Stimulated activated memory B cell treated with anti-CD40 and anti-IgM and Interleukin-4, amounts not matched to agents 10 μg/mL and 1 μg/mL and 100 μg/mL, for 72 hours (primary cell): ENCODE results near the gene CRYBB1.
A peak's percentile ranks its signal among the peaks of the same experiment; 100 is the strongest.

Source experiments
- ATAC-seq: fragments of 150-1000 bp; cut with Tn5 transposase; 2 replicates; pipeline ENCODE4 v1.10.0; 2021
- H3K27ac Mint-ChIP-seq: one replicate; pipeline ENCODE4 v1.8.0; 2022; ENCODE audit warnings: mild to moderate bottlenecking, mixed read lengths
- H3K27me3 Mint-ChIP-seq: one replicate; pipeline ENCODE4 v1.8.0; 2022; ENCODE audit warnings: mixed read lengths
- H3K36me3 Mint-ChIP-seq: one replicate; pipeline ENCODE4 v1.8.0; 2022; ENCODE audit warnings: mixed read lengths
- H3K4me1 Mint-ChIP-seq: one replicate; pipeline ENCODE4 v1.8.0; 2022; ENCODE audit warnings: mixed read lengths
- H3K4me3 Mint-ChIP-seq: one replicate; pipeline ENCODE4 v1.8.0; 2022; ENCODE audit warnings: mild to moderate bottlenecking, moderate library complexity, mixed read lengths
- H3K9me3 Mint-ChIP-seq: one replicate; pipeline ENCODE4 v1.8.0; 2022; ENCODE audit warnings: mixed read lengths

Gene CRYBB1

DNA sequence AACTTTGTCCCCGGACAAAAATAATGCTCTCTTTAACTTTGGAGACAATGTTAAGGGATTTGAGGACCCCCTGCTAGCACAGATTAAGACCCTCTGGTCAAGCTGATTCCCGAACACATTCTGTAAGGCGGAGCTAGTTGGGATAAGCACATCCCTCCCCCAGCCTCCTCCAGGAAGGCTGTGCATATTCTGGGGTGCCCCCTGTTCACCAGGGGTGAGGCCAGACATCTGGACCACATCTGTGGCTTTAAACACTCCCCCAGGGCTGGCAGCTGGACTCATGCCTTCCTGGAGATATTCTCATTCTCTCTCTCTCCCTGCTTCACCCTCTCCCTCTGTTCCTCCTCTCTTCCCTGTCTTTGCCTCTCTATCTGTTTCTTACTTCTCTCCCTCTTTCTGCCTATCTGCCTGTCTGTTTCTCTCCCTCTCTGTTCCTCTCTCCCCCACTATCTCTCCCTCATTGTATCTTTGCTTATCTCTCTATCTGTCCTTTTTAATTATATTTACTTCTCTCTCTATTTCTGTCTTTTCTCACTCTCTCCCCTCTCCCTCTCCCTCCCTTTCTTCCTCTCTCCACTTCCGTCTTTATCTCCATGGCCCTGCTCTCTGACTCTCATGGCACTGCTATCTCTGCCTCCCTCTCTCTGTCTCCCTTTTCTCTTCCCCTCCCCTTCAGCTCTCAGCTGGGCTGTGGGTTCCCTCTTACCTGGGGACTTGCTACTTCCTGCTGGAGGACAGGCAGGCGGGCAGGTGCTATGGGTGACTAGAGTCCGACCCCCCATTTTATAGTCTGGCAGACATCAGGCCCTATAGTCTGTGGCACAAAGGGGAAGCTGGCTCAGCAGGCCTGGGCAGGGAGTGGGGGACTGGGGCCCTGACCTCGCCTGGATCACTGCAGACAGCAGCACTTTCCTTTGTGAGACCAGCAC is at the start of gene CRYBB1:
Gene CRYBB1, minus strand, starts transcription at position 757 of the 929 bp plus-strand sequence. CDS start 1,708 bp downstream, outside the sequence.
- ATAC-seq: no peak
- Mint-ChIP-seq H3K4me3 (no peak within 1 kb of the TSS), H3K4me1 (peaks cover 27% of the 10 kb centered on the region)

DNA sequence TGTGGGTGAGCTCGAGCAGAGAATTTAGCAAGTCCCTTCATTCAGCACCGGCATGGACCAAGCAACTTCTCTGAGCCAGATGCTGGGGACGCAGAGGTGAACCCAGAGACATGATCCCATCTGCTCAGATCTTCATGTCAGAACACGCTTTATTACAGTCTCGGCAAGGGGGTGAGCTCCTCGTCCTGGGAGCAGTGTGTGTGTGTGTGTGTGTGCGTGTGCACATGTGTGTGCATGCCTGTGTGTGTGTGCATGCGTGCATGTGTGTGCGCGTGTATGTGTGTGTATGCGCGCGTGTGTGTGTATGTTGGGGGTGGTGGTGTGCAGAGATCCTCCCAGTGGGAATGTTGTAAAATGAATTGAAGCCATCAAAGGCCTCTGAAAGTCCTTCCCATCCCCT is 49.3 kb upstream of the CRYBB1 start:
- Mint-ChIP-seq H3K27ac (peak overlapping the region; percentile 13), H3K36me3 (no peaks in the 10 kb centered on the region), H3K27me3 (no peaks in the 10 kb centered on the region), H3K4me3 (no peak overlapping the region), H3K9me3 (no peaks in the 10 kb centered on the region), H3K4me1 (peaks cover 87% of the 10 kb centered on the region)
- ATAC-seq: no peak

More for the DNA sequence above, at the start of gene CRYBB1:
- Mint-ChIP-seq H3K9me3 (no peaks in the 10 kb centered on the region), H3K27me3 (no peaks in the 10 kb centered on the region), H3K36me3 (no peaks in the 10 kb centered on the region), H3K27ac (peak within 1 kb of the TSS; percentile 40)

- Mint-ChIP-seq H3K27me3 (no peaks in the 10 kb centered on the region), H3K36me3 (no peaks in the 10 kb centered on the region), H3K27ac (peak overlapping the region; percentile 80), H3K4me3 (no peak overlapping the region), H3K9me3 (no peaks in the 10 kb centered on the region), H3K4me1 (peaks cover 79% of the 10 kb centered on the region)
- ATAC-seq: no peak
These were observed 48.0 kb upstream of the CRYBB1 start for GRCh38 chr22:26665813-26666231.

DNA sequence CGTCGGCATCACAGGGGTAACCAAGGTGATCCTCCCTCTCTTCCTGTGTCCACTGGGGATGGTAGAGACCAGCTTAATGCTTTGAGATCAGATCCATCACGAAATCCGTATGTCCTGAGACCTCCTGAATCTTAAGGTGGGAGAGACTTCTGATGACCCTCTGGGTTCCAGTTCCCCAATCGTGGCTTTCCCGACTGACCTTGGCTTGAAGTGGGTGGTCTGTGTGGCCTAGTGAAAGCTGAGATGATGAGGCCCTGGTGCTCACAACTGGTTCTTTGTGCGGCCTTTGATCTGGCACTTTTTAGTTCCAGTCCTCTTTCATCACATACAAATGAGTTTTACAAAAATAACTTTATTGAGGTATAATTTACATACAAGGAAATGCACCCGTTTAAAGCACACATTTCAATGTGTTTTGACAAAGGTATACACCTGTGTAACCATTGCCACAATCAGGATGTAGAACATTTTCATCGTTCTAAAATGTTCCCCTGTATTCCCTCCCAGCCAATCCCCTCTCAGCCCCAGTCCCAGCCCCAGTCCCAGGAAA is 45.6 kb upstream of the CRYBB1 start:
- H3K9me3 Mint-ChIP-seq: no peaks in the 10 kb centered on the region
- H3K27ac Mint-ChIP-seq: peak overlapping the region; percentile 80
- H3K4me1 Mint-ChIP-seq: peaks cover 66% of the 10 kb centered on the region
- no peaks in the 10 kb centered on the region for H3K36me3 Mint-ChIP-seq
- no peaks in the 10 kb centered on the region for H3K27me3 Mint-ChIP-seq
- peak; percentile 29 for ATAC-seq
- H3K4me3 Mint-ChIP-seq: no peak overlapping the region

- ATAC-seq: no peak
- Mint-ChIP-seq H3K4me1 (peaks cover 66% of the 10 kb centered on the region), H3K27me3 (peaks cover 10% of the 10 kb centered on the region), H3K4me3 (no peak overlapping the region), H3K9me3 (no peaks in the 10 kb centered on the region), H3K36me3 (no peaks in the 10 kb centered on the region), H3K27ac (no peak overlapping the region)
These were observed 44.3 kb upstream of the CRYBB1 start for GRCh38 chr22:26662160-26662559.

GRCh38 chr22:26660961-26661578 is 43.2 kb upstream of the CRYBB1 start:
- peak overlapping the region; percentile 46 for H3K27ac Mint-ChIP-seq
- peaks cover 15% of the 10 kb centered on the region for H3K27me3 Mint-ChIP-seq
- H3K9me3 Mint-ChIP-seq: no peaks in the 10 kb centered on the region
- H3K4me3 Mint-ChIP-seq: no peak overlapping the region
- peaks cover 64% of the 10 kb centered on the region for H3K4me1 Mint-ChIP-seq
- no peaks in the 10 kb centered on the region for H3K36me3 Mint-ChIP-seq
- no peak for ATAC-seq

DNA sequence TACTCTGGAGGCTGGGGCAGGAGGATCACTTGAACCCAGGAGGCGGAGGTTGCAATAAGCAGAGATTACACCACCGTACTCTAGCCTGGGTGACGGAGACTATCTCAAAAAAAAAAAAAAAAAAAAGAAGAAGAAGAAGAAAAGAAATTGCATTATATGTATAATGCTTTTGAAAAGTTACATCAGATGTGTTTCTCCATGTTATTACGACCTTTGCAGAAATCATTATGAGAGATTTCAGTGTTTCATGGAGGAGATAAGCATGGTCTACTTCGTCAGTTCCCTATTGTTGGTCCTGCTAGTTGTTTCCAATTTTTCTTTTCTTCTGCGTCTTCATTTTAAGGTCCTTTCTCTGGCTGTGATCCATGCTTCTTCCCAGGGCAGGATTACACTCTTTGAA is 42.5 kb upstream of the CRYBB1 start:
- ATAC-seq: no peak
- Mint-ChIP-seq H3K9me3 (no peaks in the 10 kb centered on the region), H3K27me3 (peaks cover 15% of the 10 kb centered on the region), H3K36me3 (no peaks in the 10 kb centered on the region), H3K27ac (no peak overlapping the region), H3K4me1 (peaks cover 58% of the 10 kb centered on the region), H3K4me3 (no peak overlapping the region)

- peak overlapping the region; percentile 66 for H3K27ac Mint-ChIP-seq
- H3K4me3 Mint-ChIP-seq: peak overlapping the region; percentile 84
- peaks cover 44% of the 10 kb centered on the region for H3K4me1 Mint-ChIP-seq
- ATAC-seq: peak; percentile 82
- no peaks in the 10 kb centered on the region for H3K36me3 Mint-ChIP-seq
- H3K9me3 Mint-ChIP-seq: no peaks in the 10 kb centered on the region
- H3K27me3 Mint-ChIP-seq: peaks cover 15% of the 10 kb centered on the region
These were observed 41.0 kb upstream of the CRYBB1 start for GRCh38 chr22:26658671-26659478.

DNA sequence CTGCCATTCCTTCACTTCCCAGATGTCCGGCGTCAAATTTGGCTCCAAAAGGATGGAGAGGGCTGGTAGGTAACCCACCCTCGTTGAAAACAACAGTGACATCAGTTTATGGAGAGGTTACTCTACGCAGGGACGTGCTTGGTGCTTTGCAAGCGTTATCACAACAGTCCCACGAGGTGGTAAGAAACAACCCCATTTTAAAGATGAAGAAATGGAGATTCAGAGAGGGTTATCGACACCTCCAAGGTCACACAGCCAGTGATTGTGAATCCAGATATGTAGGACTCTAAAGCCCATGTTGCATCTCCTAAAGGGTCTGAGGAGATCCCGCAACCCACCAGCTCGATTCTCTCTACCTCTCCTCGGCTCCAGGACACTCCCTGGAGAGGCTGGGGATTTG is 40.3 kb upstream of the CRYBB1 start:
- ATAC-seq: no peak
- no peaks in the 10 kb centered on the region for H3K9me3 Mint-ChIP-seq
- H3K27me3 Mint-ChIP-seq: peaks cover 15% of the 10 kb centered on the region
- H3K36me3 Mint-ChIP-seq: no peaks in the 10 kb centered on the region
- H3K4me3 Mint-ChIP-seq: peak overlapping the region; percentile 84
- H3K27ac Mint-ChIP-seq: peak overlapping the region; percentile 66
- H3K4me1 Mint-ChIP-seq: peaks cover 36% of the 10 kb centered on the region

GRCh38 chr22:26656891-26657851 is 39.3 kb upstream of the CRYBB1 start, which contains the start of gene MIAT:
Gene MIAT (plus strand): TSS chr22:26657588.
- ATAC-seq: peak; percentile 82
- Mint-ChIP-seq H3K4me3 (peak within 1 kb of the TSS; percentile 84), H3K36me3 (no peaks in the 10 kb centered on the region), H3K4me1 (peaks cover 37% of the 10 kb centered on the region), H3K27me3 (peaks cover 15% of the 10 kb centered on the region), H3K9me3 (no peaks in the 10 kb centered on the region), H3K27ac (peak within 1 kb of the TSS; percentile 66)

DNA sequence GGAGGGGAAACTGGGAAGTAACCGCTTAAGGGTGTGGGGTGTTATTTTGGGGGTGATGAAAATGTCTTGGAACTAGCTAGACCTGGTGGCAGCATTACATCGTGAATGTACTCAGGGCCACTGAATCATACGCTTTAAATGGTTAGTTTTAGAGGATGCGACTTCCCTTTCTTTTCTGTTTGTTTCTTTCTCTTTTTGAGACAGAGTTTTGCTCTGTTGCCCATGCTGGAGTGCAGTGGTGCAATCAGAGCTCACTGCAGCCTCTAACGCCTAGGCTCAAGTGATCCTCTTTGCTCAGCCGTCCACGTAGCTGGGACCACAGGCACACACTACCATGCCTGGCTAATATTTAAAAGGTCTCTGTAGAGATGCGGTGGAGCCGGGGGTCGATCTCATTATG is 34.0 kb upstream of the CRYBB1 start:
- Mint-ChIP-seq H3K4me3 (no peak overlapping the region), H3K36me3 (no peaks in the 10 kb centered on the region), H3K4me1 (peaks cover 17% of the 10 kb centered on the region), H3K27me3 (peaks cover 14% of the 10 kb centered on the region), H3K9me3 (no peaks in the 10 kb centered on the region), H3K27ac (peak overlapping the region; percentile 15)
- ATAC-seq: peak; percentile 64

GRCh38 chr22:26650722-26651421 is 33.0 kb upstream of the CRYBB1 start:
- peak overlapping the region; percentile 15 for H3K27ac Mint-ChIP-seq
- no peaks in the 10 kb centered on the region for H3K36me3 Mint-ChIP-seq
- H3K9me3 Mint-ChIP-seq: no peaks in the 10 kb centered on the region
- no peak for ATAC-seq
- H3K4me1 Mint-ChIP-seq: peaks cover 16% of the 10 kb centered on the region
- H3K4me3 Mint-ChIP-seq: no peak overlapping the region
- H3K27me3 Mint-ChIP-seq: peaks cover 12% of the 10 kb centered on the region

DNA sequence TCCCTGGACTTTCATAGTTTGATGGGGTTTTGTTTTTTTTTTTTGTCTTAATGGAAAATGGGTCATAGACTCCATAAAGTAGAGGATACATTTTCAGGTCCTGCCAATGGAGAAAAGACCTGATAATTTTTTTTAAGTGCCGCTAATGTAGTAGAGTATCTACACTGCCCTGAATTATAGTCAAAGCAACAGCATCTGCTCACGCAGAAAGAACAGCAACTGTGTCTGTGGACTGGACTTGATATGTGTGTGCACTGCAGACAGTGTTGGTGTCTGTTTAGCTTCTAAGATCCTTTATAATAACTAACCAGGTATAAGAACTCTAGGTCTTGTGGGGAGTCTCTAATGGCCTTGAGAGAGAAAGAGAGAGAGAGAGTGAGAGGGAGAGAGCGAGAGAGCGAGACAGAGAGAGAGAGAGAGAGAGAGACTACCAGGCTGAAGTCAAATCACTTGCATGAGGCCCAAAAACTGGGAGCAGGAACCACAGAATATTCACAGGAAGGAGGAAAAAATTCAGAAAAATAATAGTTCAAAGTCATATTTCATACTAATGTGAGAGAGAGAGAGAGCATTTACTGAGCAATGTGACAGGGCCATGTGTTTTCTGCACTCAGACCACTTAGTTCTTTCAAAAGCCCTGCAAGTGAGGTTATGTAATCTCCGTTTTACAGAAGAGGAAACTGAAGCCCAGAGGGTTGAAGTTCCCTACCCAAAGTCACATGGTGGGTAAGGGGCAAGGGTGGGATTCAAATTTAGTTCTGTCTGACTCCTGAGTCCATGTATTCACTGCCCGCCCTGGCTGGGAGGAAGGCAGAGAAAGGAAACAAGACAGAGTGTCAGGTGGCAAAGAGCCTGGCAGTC is 30.9 kb upstream of the CRYBB1 start:
- H3K27me3 Mint-ChIP-seq: peaks cover 12% of the 10 kb centered on the region
- peaks cover 22% of the 10 kb centered on the region for H3K4me1 Mint-ChIP-seq
- peak overlapping the region; percentile 31 for H3K27ac Mint-ChIP-seq

More for the DNA sequence above, 30.9 kb upstream of the CRYBB1 start:
- no peak for ATAC-seq
- H3K9me3 Mint-ChIP-seq: no peaks in the 10 kb centered on the region
- H3K36me3 Mint-ChIP-seq: no peaks in the 10 kb centered on the region
- H3K4me3 Mint-ChIP-seq: no peak overlapping the region
